Measurements from ENCODE around the gene SPRY2.
"Not testable (repeated sequence)": the region's sequence is repeated elsewhere in the genome, so short reads cannot be mapped to it uniquely, and the experiment has no call there.

SPRY2 gene

DNA sequence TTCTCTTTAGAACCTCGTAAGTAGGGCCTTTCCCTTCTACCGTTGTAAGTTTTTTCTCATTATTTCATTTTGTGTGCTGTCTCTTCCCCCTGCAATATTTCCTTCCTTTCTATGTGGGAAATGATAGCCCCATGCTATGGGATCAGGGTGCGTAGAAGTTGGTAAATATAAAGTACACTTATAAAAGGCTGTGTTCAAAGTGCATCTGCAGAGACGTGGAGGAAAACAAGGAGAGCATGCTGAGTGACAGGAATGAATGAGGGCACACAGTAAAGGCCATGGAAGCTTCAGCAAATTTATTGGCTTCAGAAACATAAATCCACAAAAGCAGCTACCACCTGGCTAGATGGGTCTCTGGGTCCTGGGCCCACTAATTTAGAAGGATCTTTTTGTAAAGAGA is 21.6 kb upstream of the SPRY2 start:
- H3K27ac ChIP-seq, result no peak overlapping the region
- no peak for TF ChIP-seq ZFX (IDR thresholded peaks at IDR 0.05; ENCODE audit: borderline replicate concordance)
- TF ChIP-seq, protein P1, sequence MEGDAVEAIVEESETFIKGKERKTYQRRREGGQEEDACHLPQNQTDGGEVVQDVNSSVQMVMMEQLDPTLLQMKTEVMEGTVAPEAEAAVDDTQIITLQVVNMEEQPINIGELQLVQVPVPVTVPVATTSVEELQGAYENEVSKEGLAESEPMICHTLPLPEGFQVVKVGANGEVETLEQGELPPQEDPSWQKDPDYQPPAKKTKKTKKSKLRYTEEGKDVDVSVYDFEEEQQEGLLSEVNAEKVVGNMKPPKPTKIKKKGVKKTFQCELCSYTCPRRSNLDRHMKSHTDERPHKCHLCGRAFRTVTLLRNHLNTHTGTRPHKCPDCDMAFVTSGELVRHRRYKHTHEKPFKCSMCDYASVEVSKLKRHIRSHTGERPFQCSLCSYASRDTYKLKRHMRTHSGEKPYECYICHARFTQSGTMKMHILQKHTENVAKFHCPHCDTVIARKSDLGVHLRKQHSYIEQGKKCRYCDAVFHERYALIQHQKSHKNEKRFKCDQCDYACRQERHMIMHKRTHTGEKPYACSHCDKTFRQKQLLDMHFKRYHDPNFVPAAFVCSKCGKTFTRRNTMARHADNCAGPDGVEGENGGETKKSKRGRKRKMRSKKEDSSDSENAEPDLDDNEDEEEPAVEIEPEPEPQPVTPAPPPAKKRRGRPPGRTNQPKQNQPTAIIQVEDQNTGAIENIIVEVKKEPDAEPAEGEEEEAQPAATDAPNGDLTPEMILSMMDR (IDR thresholded peaks at IDR 0.05), result no peak

DNA sequence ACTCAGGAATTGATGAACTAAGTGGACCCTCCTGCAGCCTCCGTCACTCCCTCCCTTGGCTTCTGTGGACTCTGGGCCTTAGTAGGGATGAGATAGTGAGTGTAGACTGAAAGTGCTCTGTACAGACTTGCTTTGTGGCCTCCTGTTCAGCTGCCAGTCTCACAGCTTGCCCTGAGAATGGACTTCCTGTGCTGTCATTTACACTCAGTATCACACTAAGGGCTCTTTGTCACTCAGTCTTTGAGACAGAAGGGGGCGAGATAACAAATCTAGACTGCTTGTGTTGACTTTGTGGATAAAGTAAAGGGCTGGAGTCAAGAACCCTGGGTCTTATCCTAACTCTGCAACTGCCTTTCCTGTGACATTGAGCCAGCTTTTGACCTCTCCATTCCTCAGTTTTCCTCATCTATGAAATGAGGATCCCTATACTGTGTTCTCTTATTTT is 21.0 kb upstream of the SPRY2 start:
- TF ChIP-seq, protein P1 (IDR thresholded peaks at IDR 0.05), result peak; percentile 22
- TF ChIP-seq ZFX (IDR thresholded peaks at IDR 0.05; ENCODE audit: borderline replicate concordance), result no peak
- H3K27ac ChIP-seq, result no peak overlapping the region

DNA sequence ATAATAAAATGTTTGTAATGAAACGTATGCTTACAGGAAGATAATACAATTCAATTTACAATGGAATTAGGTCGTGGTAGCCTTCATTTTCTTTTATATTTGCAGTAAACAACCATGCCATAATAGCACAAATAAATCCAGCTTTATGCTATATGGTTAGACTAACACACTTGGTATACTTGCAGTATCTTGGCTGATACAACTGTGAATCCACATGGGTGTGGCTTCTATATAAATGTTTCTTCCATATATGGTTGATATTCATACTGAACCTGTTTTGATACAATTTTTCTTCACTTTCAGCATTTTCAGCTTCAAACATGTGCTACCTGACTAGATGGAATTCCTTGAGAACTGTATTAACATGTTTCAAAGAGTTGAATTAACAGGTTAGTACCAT is 20.4 kb upstream of the SPRY2 start:
- H3K27ac ChIP-seq, result no peak overlapping the region
- TF ChIP-seq, protein P1 (IDR thresholded peaks at IDR 0.05), result no peak
- TF ChIP-seq ZFX (IDR thresholded peaks at IDR 0.05; ENCODE audit: borderline replicate concordance), result no peak

DNA sequence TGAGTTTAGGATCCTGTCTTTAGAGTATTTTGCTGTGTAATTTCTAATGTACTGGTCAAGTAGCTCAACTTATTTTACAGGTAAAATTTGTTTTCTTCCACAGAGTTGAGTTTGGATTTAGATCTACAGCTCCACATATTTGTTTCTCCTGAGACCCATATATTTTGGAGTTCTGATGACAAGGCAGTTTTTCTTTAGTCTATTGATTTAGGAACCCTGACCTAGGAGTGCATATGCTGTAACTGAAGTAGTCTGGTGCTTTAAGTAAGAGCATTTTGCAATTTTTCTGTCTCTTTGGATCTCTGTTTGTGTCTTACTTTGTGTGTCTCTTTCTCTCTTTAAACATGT is 19.5 kb upstream of the SPRY2 start:
- no peak overlapping the region for H3K27ac ChIP-seq
- no peak for TF ChIP-seq ZFX (IDR thresholded peaks at IDR 0.05; ENCODE audit: borderline replicate concordance)
- TF ChIP-seq, protein P1 (IDR thresholded peaks at IDR 0.05), result no peak

DNA sequence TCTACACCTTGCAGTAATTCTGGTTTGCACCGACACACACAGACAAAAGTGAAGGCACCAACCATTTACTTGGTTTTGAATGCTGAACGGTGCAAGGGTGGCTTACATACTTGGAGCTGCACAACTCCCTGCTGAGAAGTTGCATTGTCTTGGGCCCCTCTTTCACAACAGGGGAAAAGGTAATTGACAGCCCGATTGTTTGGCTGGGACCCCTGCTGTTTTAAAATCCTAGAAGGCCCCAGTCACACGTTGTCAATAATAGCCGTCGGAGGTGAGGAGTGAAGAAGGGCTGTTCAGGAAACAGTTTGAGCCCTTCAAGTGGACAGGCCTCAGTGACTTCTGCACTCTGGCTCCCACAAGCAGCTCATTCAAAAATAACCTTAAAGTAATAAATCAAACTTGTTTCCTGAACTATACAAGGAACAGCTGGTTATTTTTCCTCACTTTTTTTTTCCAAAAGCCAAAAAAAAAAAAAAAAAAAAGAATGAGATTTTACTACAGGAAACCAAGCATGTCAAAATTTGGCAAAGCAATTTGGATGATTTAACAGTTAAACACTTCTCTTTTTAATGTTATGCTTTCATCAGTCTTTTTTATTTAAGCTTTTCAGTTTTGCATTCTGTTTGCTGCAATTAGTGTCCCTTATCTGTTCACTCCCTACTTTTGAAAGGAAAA is 19.0 kb upstream of the SPRY2 start:
- no peak overlapping the region for H3K27ac ChIP-seq
- TF ChIP-seq, protein P1 (IDR thresholded peaks at IDR 0.05), result no peak
- TF ChIP-seq ZFX (IDR thresholded peaks at IDR 0.05; ENCODE audit: borderline replicate concordance), result no peak

DNA sequence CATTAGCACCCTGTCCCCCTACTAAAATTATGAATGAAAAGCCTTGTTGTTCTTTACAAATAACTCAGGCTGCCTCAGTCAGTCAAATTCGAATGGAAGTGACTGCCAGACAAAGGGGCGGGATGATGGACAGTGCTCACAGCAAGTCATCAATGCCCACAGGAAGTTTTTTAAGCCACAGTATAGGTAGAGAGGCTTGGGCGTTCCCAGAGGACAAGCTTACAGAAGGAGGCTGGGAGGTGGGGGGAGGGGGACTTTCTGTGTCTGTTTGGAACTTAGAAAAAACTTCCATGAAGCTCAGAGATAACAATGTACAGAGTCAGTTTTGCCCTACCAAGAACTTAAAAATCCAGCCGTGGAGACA is 18.5 kb upstream of the SPRY2 start:
- no peak for TF ChIP-seq ZFX (IDR thresholded peaks at IDR 0.05; ENCODE audit: borderline replicate concordance)
- TF ChIP-seq, protein P1 (IDR thresholded peaks at IDR 0.05), result no peak
- H3K27ac ChIP-seq, result no peak overlapping the region

DNA sequence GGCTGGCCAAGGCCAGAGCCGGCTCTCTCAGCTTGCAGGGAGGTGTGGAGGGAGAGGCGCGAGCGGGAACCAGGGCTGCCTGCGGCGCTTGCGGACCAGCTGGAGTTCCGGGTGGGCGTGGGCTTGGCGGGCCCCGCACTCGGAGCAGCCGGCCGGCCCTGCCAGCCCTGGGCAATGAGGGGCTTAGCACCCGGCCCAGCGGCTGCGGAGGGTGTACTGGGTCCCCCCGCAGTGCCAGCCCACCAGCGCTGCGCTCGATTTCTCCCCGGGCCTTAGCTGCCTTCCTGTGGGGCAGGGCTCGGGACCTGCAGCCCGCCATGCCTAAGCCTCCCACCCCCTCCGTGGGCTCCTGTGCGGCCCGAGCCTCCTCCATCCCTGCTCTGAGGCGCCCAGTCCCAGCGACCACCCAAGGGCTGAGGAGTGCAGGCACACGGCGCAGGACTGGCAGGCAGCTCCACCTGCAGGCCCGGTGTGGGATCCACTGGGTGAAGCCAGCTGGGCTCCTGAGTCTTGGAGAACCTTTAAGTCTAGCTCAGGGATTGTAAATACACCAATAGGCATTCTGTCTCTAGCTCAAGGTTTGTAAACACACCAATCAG is 14.7 kb upstream of the SPRY2 start:
- H3K27ac ChIP-seq, result not testable (repeated sequence)
- TF ChIP-seq, protein P1 (IDR thresholded peaks at IDR 0.05), result peak; percentile 18; the same call in 1 of the 2 replicates

Data from 22Rv1 (cell line).